Neural cell (in vitro differentiated cells): ENCODE results near the gene CHD6. TPM values are rescaled to one million over a fixed set of nuclear protein-coding genes. Genes with fewer than 3 reads are reported as not detected.

Experiments used
- H2AFZ ChIP-seq: fragments of 200-600, 300-800 bp; sonication (generic), shearing (Covaris generic); 2 replicates; pipeline ENCODE4 v1.6.0; 2014; ENCODE audit warnings: low read depth, mild to moderate bottlenecking, antibody characterized with exemption, low read length, moderate library complexity
- H3F3A ChIP-seq: fragments of 200-600 bp; shearing (Covaris generic); 2 replicates; pipeline ENCODE4 v1.6.1; 2016; ENCODE audit warnings: mild to moderate bottlenecking, moderate library complexity, mixed read lengths, antibody characterized with exemption, low read length; ENCODE audit not compliant: insufficient read depth, poor library complexity, severe bottlenecking
- H3K27ac ChIP-seq: fragments of 200-600, 300-800 bp; sonication (generic), shearing (Covaris generic); 2 replicates; pipeline ENCODE4 v1.5.1; 2014; ENCODE audit warnings: mild to moderate bottlenecking, low read length, moderate library complexity
- H3K27me3 ChIP-seq: fragments of 300-800, 200-600 bp; sonication (generic), shearing (Covaris generic); 2 replicates; pipeline ENCODE4 v1.6.0; 2014; ENCODE audit warnings: mild to moderate bottlenecking, low read depth, low read length, moderate library complexity; ENCODE audit not compliant: insufficient read depth
- H3K36me3 ChIP-seq: fragments of 300-800, 200-600 bp; sonication (generic), shearing (Covaris generic); 2 replicates; pipeline ENCODE4 v1.5.1; 2014; ENCODE audit warnings: mild to moderate bottlenecking, antibody characterized with exemption, low read length, moderate library complexity; ENCODE audit not compliant: insufficient read depth
- H3K4me2 ChIP-seq: fragments of 300-800, 200-600 bp; sonication (generic), shearing (Covaris generic); 2 replicates; pipeline ENCODE4 v1.6.0; 2014; ENCODE audit warnings: mild to moderate bottlenecking, low read length
- H3K4me3 ChIP-seq: fragments of 300-800, 200-600 bp; sonication (generic), shearing (Covaris generic); 2 replicates; pipeline ENCODE4 v1.5.1; 2014; ENCODE audit warnings: mild to moderate bottlenecking, low read length, moderate library complexity
- H3K79me2 ChIP-seq: fragments of 200-600 bp; shearing (Covaris generic); replicated peaks from 2 replicates; pipeline ENCODE4 v1.6.0; 2014; ENCODE audit warnings: mild to moderate bottlenecking, low read length, moderate library complexity; ENCODE audit not compliant: insufficient read depth
- H3K9ac ChIP-seq: fragments of 300-800, 200-600 bp; sonication (generic), shearing (Covaris generic); 2 replicates; pipeline ENCODE4 v1.6.1; 2016; ENCODE audit warnings: mild to moderate bottlenecking, low read length, mixed read lengths
- H3K9me2 ChIP-seq: fragments of 200-600 bp; shearing (Covaris generic); 2 replicates; pipeline ENCODE4 v1.6.1; 2016; ENCODE audit warnings: mild to moderate bottlenecking, low read length, mixed read lengths; ENCODE audit not compliant: insufficient read depth
- H3K9me3 ChIP-seq: fragments of 200-600, 300-800 bp; sonication (generic), shearing (Covaris generic); 2 replicates; pipeline ENCODE4 v1.6.1; 2016; ENCODE audit warnings: mild to moderate bottlenecking, mixed run types, low read length, moderate library complexity, mixed read lengths
- H4K20me1 ChIP-seq: fragments of 200-600 bp; shearing (Covaris generic); 2 replicates; pipeline ENCODE4 v1.6.1; 2016; ENCODE audit warnings: mild to moderate bottlenecking, mixed run types; ENCODE audit not compliant: insufficient read depth
- EP300 ChIP-seq: fragments of 450-650 bp; conservative IDR thresholded peaks from 2 replicates; pipeline ENCODE4 v1.6.1; 2014; ENCODE audit warnings: antibody characterized with exemption, mild to moderate bottlenecking, moderate library complexity; ENCODE audit not compliant: poor library complexity, severe bottlenecking
- EZH2 ChIP-seq: fragments of 200-600, 300-800 bp; shearing (Covaris generic), sonication (generic); IDR thresholded peaks from 2 replicates; pipeline ENCODE4 v1.6.1; 2014; ENCODE audit warnings: antibody characterized with exemption, low read length, borderline replicate concordance, mild to moderate bottlenecking; ENCODE audit not compliant: insufficient read depth, poor library complexity, severe bottlenecking
- MXI1 ChIP-seq: fragments of 450-650 bp; conservative IDR thresholded peaks from 2 replicates; pipeline ENCODE4 v1.6.1; 2014; ENCODE audit warnings: antibody characterized with exemption, mild to moderate bottlenecking; ENCODE audit not compliant: poor library complexity, severe bottlenecking
- POLR2AphosphoS5 ChIP-seq: IDR thresholded peaks from 2 replicates; pipeline ENCODE4 v1.6.1; 2012
- RAD21 ChIP-seq: fragments of 450-650 bp; conservative IDR thresholded peaks from 2 replicates; pipeline ENCODE4 v1.6.1; 2014; ENCODE audit warnings: antibody characterized with exemption, mild to moderate bottlenecking, moderate library complexity
- SMC3 ChIP-seq: fragments of 450-650 bp; conservative IDR thresholded peaks from 2 replicates; pipeline ENCODE4 v1.6.1; 2014; ENCODE audit warnings: antibody characterized with exemption, mild to moderate bottlenecking, moderate library complexity; ENCODE audit not compliant: poor library complexity
- TAF1 ChIP-seq: IDR thresholded peaks from 2 replicates; pipeline ENCODE4 v1.6.1; 2012; ENCODE audit warnings: low read depth
- polyA plus RNA-seq: library from polyadenylated mRNA; depleted of rRNA; stranded (reverse); fragments of >200 nt; gene quantifications from 2 replicates; pipeline ENCODE4 v1.2.3, GENCODE V29; 2014
- TF ChIP-seq, protein P1 (sequence below): fragments of 450-650 bp; IDR thresholded peaks from 2 replicates; pipeline ENCODE4 v1.5.1; 2014; ENCODE audit warnings: antibody characterized with exemption, mild to moderate bottlenecking, moderate library complexity; ENCODE audit not compliant: poor library complexity, severe bottlenecking
- TF ChIP-seq, protein P2 (sequence below): IDR thresholded peaks from 2 replicates; pipeline ENCODE4 v1.6.1; 2012; ENCODE audit warnings: borderline replicate concordance

Gene CHD6
- polyA plus RNA-seq, 1 donor from 2014 or later, result 22.9 TPM

DNA sequence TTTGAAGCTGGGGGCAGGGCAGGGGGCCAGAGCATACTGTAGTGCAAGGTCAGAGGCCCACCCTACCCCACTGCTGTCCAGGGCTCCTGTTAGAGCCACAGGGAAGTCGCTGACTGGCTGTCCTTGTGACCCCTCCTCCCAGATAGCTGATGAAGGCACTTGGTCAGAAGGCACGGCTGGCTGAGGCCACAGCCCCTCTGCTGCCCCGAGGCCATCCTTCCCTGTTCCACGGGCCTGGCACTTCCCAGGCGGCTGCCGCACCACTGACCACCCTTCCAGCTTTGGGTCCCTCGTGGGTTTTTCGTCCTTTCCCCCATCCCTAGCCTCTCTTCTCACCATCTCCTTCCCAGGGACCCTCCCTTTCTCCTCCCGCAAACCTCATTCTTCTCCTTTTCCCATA, 242.3 kb downstream of the CHD6 start:
- H3K27ac ChIP-seq, result no peak overlapping the region
- TF ChIP-seq SMC3 (no peak), EP300 (no peak)
- H3K9me2 ChIP-seq, result no peaks in the 10 kb centered on the region
- no peaks in the 10 kb centered on the region for H3K36me3 ChIP-seq
- no peaks in the 10 kb centered on the region for H3K27me3 ChIP-seq
- H3K9ac ChIP-seq, result no peak overlapping the region
- no peaks in the 10 kb centered on the region for H3K79me2 ChIP-seq
- H3K9me3 ChIP-seq, result no peaks in the 10 kb centered on the region
- no peaks in the 10 kb centered on the region for H3F3A ChIP-seq
- H2AFZ ChIP-seq, result no peak overlapping the region
- no peak overlapping the region for H3K4me3 ChIP-seq
- H4K20me1 ChIP-seq, result no peaks in the 10 kb centered on the region
- H3K4me2 ChIP-seq, result no peak overlapping the region

DNA sequence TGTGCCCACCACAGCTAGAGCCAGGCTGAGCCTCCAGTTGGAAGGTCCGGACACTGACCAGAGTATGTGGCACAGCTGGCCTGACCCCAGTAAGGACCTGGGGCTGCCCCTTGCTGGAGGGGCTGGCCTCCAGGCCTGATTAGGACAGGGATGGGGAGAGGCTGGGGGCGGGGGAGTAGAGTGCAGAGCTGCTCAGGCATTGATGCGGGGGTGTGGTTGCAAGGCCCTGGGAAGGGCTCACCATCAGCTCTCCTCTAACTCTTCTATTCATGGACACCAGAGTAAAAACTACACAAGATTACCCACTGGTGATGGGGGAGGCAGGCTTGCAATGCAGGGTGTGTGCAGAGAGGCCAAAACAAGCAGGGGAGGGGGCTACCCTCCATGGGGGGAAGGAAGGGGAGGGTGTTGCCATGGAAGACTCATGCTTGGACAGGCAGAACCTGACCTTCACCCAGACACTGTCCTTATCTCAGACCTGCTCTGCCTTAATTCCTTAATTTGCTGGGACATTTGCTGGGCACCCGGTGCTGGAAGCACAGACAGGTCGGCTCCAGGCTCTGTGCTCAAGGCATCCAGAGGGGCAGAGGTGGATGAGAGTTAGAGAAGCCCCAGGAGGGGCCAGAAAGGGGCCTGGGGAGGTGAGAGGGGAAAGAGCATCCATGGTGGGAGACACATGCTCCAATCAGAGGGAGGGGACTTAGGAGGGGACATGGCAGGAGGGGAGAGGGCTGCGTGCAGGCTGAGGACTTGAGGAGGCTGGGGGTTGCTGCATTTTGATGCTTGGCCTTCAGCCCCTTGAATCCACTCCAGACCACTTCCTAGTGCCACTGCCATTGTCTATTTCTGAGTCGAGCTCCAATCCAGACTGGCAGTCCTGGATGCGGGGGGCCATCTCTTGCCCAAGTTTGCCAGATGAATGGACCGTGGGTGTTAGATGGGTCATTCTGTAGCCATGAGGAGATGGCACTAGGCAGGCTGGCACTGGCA, 244.0 kb downstream of the CHD6 start:
- H3F3A ChIP-seq, result no peaks in the 10 kb centered on the region
- H3K9me2 ChIP-seq, result no peaks in the 10 kb centered on the region
- no peak overlapping the region for H3K4me2 ChIP-seq
- H3K27me3 ChIP-seq, result no peaks in the 10 kb centered on the region
- no peaks in the 10 kb centered on the region for H4K20me1 ChIP-seq
- TF ChIP-seq, protein P1, sequence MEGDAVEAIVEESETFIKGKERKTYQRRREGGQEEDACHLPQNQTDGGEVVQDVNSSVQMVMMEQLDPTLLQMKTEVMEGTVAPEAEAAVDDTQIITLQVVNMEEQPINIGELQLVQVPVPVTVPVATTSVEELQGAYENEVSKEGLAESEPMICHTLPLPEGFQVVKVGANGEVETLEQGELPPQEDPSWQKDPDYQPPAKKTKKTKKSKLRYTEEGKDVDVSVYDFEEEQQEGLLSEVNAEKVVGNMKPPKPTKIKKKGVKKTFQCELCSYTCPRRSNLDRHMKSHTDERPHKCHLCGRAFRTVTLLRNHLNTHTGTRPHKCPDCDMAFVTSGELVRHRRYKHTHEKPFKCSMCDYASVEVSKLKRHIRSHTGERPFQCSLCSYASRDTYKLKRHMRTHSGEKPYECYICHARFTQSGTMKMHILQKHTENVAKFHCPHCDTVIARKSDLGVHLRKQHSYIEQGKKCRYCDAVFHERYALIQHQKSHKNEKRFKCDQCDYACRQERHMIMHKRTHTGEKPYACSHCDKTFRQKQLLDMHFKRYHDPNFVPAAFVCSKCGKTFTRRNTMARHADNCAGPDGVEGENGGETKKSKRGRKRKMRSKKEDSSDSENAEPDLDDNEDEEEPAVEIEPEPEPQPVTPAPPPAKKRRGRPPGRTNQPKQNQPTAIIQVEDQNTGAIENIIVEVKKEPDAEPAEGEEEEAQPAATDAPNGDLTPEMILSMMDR, result no peak
- TF ChIP-seq TAF1 (no peak), RAD21 (no peak), EZH2 (no peak), SMC3 (no peak), MXI1 (no peak), EP300 (no peak), POLR2AphosphoS5 (no peak)
- TF ChIP-seq, protein P2, sequence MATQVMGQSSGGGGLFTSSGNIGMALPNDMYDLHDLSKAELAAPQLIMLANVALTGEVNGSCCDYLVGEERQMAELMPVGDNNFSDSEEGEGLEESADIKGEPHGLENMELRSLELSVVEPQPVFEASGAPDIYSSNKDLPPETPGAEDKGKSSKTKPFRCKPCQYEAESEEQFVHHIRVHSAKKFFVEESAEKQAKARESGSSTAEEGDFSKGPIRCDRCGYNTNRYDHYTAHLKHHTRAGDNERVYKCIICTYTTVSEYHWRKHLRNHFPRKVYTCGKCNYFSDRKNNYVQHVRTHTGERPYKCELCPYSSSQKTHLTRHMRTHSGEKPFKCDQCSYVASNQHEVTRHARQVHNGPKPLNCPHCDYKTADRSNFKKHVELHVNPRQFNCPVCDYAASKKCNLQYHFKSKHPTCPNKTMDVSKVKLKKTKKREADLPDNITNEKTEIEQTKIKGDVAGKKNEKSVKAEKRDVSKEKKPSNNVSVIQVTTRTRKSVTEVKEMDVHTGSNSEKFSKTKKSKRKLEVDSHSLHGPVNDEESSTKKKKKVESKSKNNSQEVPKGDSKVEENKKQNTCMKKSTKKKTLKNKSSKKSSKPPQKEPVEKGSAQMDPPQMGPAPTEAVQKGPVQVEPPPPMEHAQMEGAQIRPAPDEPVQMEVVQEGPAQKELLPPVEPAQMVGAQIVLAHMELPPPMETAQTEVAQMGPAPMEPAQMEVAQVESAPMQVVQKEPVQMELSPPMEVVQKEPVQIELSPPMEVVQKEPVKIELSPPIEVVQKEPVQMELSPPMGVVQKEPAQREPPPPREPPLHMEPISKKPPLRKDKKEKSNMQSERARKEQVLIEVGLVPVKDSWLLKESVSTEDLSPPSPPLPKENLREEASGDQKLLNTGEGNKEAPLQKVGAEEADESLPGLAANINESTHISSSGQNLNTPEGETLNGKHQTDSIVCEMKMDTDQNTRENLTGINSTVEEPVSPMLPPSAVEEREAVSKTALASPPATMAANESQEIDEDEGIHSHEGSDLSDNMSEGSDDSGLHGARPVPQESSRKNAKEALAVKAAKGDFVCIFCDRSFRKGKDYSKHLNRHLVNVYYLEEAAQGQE, result no peak
- H3K27ac ChIP-seq, result no peak overlapping the region
- H3K9ac ChIP-seq, result no peak overlapping the region
- no peaks in the 10 kb centered on the region for H3K9me3 ChIP-seq
- H3K79me2 ChIP-seq, result no peaks in the 10 kb centered on the region
- H2AFZ ChIP-seq, result no peak overlapping the region
- H3K36me3 ChIP-seq, result no peaks in the 10 kb centered on the region
- H3K4me3 ChIP-seq, result no peak overlapping the region
